PC-3 (cell line): ENCODE results near the gene SERTAD3.

Source experiments
- EZH2 ChIP-seq: fragments of 300-600 bp; sonication (generic); IDR thresholded peaks from one replicate; pipeline ENCODE4 v1.6.1; 2017; ENCODE audit warnings: antibody characterized with exemption, mild to moderate bottlenecking, low read length; ENCODE audit not compliant: unreplicated experiment
- TF ChIP-seq, protein P1 (sequence below): fragments of 300-600 bp; sonication (generic); conservative IDR thresholded peaks from 2 replicates; pipeline ENCODE4 v1.5.1; 2017; ENCODE audit warnings: antibody characterized with exemption, low read depth, mild to moderate bottlenecking, low read length

- TF ChIP-seq, protein P1, sequence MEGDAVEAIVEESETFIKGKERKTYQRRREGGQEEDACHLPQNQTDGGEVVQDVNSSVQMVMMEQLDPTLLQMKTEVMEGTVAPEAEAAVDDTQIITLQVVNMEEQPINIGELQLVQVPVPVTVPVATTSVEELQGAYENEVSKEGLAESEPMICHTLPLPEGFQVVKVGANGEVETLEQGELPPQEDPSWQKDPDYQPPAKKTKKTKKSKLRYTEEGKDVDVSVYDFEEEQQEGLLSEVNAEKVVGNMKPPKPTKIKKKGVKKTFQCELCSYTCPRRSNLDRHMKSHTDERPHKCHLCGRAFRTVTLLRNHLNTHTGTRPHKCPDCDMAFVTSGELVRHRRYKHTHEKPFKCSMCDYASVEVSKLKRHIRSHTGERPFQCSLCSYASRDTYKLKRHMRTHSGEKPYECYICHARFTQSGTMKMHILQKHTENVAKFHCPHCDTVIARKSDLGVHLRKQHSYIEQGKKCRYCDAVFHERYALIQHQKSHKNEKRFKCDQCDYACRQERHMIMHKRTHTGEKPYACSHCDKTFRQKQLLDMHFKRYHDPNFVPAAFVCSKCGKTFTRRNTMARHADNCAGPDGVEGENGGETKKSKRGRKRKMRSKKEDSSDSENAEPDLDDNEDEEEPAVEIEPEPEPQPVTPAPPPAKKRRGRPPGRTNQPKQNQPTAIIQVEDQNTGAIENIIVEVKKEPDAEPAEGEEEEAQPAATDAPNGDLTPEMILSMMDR: no peak
- no peak for TF ChIP-seq EZH2
Observed at GRCh38 chr19:40444825-40445312, 734 bp upstream of the SERTAD3 start.
